Type B pancreatic cell (in vitro differentiated cells): ENCODE data around the gene PNMA5. TPM values are rescaled to one million over a fixed set of nuclear protein-coding genes. Genes with fewer than 3 reads are reported as not detected.

Experiments
- DNase-seq: peaks from one replicate; pipeline ENCODE4 v3.0.0; 2021; ENCODE audit warnings: mixed read lengths; ENCODE audit not compliant: unreplicated experiment; ENCODE audit errors: extremely low spot score
- H3K27ac Mint-ChIP-seq: 2 replicates; pipeline ENCODE4 v1.8.0; 2021; ENCODE audit warnings: mild to moderate bottlenecking, mixed read lengths
- H3K27me3 Mint-ChIP-seq: 2 replicates; pipeline ENCODE4 v1.8.0; 2021; ENCODE audit warnings: mixed read lengths
- H3K36me3 Mint-ChIP-seq: 2 replicates; pipeline ENCODE4 v1.8.0; 2021; ENCODE audit warnings: mixed read lengths
- H3K4me1 Mint-ChIP-seq: one replicate; pipeline ENCODE4 v1.8.0; 2021; ENCODE audit warnings: mixed read lengths; ENCODE audit not compliant: unreplicated experiment
- H3K4me3 Mint-ChIP-seq: 2 replicates; pipeline ENCODE4 v1.8.0; 2021; ENCODE audit warnings: mild to moderate bottlenecking, mixed read lengths
- H3K9me3 Mint-ChIP-seq: 2 replicates; pipeline ENCODE4 v1.8.0; 2021; ENCODE audit warnings: mixed read lengths
- CTCF ChIP-seq: fragments of 200-600 bp; sonication (generic); conservative IDR thresholded peaks from 2 replicates; pipeline ENCODE4 v1.5.0; 2021; ENCODE audit warnings: antibody characterized with exemption, mild to moderate bottlenecking
- total RNA-seq: library from RNA; stranded (reverse); gene quantifications from 2 replicates; pipeline ENCODE4 v1.2.1, GENCODE V29; 2021; ENCODE audit warnings: low replicate concordance

PNMA5 gene
- total RNA-seq, 1 donor from 2014 or later = 0.22 TPM

DNA sequence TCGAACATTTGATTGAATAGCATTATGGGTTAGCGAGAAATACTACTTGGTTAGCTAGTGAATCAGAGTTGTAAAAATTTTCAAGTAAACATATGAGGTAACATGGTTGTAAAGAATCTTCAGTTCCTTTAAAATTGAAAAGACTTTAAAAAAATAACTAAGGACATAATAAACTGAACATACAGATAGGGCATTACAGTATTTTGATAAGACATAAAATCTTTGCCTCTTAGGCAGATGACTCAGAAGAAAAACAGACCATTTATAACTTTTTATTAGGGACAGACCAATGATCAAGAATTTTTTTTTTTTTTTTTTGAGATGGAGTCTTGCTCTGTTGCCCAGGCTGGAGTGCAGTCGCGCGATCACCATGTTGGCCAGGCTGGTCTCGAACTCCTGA, 43.1 kb downstream of the PNMA5 start:
- no peak overlapping the region for H3K27ac Mint-ChIP-seq
- H3K36me3 Mint-ChIP-seq = no peaks in the 10 kb centered on the region
- H3K4me3 Mint-ChIP-seq = no peak overlapping the region
- H3K9me3 Mint-ChIP-seq = no peaks in the 10 kb centered on the region
- no peaks in the 10 kb centered on the region for H3K27me3 Mint-ChIP-seq
- no peak for TF ChIP-seq CTCF
- H3K4me1 Mint-ChIP-seq = no peaks in the 10 kb centered on the region
- no peak for DNase-seq

DNA sequence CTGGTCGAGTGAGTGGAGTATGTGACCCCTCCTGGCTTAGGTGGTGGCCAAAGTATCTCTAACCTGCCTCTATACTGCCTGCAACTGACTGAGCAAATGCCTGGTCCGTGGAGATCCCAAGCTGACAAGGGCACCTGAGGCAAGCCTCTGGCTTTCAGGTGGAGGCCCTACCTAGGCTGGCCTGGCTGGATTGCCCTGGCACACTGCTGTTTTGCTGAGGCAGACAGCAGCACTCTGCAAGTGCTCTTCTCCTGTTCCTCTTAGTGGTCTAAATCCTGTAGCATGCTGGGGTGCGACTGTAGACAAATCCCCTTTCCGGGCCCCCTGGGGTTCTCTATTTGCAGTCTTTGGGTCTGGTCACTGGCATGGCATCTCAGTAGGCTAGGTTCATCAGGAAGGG, 44.8 kb downstream of the PNMA5 start:
- no peaks in the 10 kb centered on the region for H3K27me3 Mint-ChIP-seq
- H3K36me3 Mint-ChIP-seq = no peaks in the 10 kb centered on the region
- no peak overlapping the region for H3K4me3 Mint-ChIP-seq
- H3K4me1 Mint-ChIP-seq = no peaks in the 10 kb centered on the region
- no peak for DNase-seq
- no peaks in the 10 kb centered on the region for H3K9me3 Mint-ChIP-seq
- no peak for TF ChIP-seq CTCF
- H3K27ac Mint-ChIP-seq = no peak overlapping the region

- no peak overlapping the region for H3K27ac Mint-ChIP-seq
- no peak for TF ChIP-seq CTCF
- H3K4me1 Mint-ChIP-seq = no peaks in the 10 kb centered on the region
- H3K9me3 Mint-ChIP-seq = no peaks in the 10 kb centered on the region
- H3K27me3 Mint-ChIP-seq = no peaks in the 10 kb centered on the region
- H3K36me3 Mint-ChIP-seq = no peaks in the 10 kb centered on the region
- DNase-seq = no peak
- H3K4me3 Mint-ChIP-seq = no peak overlapping the region
Observed at GRCh38 chrX:152946681-152947080, 47.2 kb downstream of the PNMA5 start.

DNA sequence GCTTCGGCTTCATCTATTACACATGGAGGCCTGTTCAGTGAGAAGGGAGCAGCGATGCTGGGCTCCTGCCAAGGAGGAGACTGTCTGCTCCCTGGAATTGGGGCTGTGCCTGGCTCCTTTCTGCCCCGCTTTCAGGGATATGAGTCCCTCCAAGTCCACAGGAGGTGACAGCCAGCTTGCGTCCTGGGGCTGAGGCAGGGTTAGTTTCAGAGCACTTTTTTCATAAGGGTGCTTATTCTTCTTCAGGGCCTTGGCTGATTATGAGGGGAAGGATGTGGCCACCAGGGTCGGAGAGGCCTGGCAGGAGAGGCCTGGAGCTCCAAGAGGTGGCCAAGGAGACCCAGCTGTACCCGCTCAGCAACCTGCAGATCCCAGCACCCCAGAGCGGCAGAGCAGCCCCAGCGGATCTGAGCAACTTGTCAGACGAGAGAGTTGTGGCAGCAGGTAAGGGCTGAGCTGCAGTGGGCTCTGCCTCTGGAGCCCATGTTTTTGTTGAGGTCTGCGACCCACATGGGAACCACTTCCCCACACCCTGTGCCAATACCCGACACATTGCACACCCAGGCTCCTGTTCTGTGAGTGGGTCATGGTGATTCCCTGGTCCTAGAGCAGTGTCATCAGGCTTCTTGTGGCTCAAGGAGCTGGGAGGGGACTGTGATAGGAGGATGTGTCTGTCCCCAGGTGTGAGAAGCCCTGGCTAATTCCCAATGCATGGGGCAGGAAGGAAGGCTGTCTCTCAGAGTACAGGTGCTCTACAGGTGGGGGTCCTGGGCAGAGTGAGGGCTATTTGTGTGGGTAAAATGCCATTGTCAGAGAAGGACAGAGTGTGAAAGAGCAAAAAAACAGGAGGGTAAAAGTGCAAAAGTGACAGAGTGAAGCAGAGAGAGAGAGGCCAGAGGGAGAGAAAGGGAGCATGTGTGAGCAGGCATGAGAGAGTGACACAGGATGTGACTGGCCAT, 48.6 kb downstream of the PNMA5 start:
- DNase-seq = no peak
- no peak overlapping the region for H3K4me3 Mint-ChIP-seq
- no peaks in the 10 kb centered on the region for H3K27me3 Mint-ChIP-seq
- no peak overlapping the region for H3K27ac Mint-ChIP-seq
- no peaks in the 10 kb centered on the region for H3K36me3 Mint-ChIP-seq
- peaks cover 5% of the 10 kb centered on the region for H3K4me1 Mint-ChIP-seq
- H3K9me3 Mint-ChIP-seq = no peaks in the 10 kb centered on the region
- TF ChIP-seq CTCF = no peak

DNA sequence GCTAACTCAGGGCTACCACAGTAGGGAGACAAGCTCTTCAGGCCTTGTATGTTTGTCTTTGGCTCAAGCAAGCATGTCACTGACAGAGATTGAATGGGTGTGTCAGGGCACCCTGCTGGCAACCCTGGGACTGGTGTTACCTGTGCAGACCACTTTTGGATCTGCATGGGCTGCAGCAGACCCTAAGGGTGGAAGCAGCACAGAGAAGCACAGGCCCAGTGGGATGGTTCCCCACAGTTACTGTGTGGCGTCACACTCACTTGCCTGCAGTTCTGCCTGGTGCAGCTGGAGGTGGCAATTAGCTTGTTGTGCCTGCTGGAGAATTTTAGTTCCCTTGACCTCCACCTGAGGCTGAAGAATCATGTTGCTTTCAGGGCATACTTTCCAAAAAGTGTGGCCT, 50.1 kb downstream of the PNMA5 start:
- Mint-ChIP-seq H3K9me3 (no peaks in the 10 kb centered on the region), H3K4me3 (no peak overlapping the region), H3K36me3 (no peaks in the 10 kb centered on the region), H3K27ac (no peak overlapping the region), H3K4me1 (peaks cover 5% of the 10 kb centered on the region), H3K27me3 (no peaks in the 10 kb centered on the region)
- no peak for DNase-seq
- no peak for TF ChIP-seq CTCF
